Measurements from ENCODE around the gene RPS15. TPM values are rescaled to one million over a fixed set of nuclear protein-coding genes. Genes with fewer than 3 reads are reported as not detected.

RPS15 gene
- total RNA-seq, 4 donors from 2014 or later = 1,802 to 3,909 (median 2,793) TPM

- H3K27me3 ChIP-seq = no peaks in the 10 kb centered on the region
- H3K9me3 ChIP-seq = no peaks in the 10 kb centered on the region
- DNase-seq (ENCODE audit: low spot score in 2 of 2) = no peak
- H3K4me1 ChIP-seq = peaks cover 71% of the 10 kb centered on the region
- WGBS = 78% methylated on average over 8 of the region's 19 CpGs
- H3K4me3 ChIP-seq = no peak overlapping the region
- H3K27ac ChIP-seq = no peak overlapping the region
- H3K36me3 ChIP-seq = peaks cover 1% of the 10 kb centered on the region
- no peak for TF ChIP-seq POLR2A (IDR thresholded peaks at IDR 0.05)
- TF ChIP-seq EP300 (IDR thresholded peaks at IDR 0.05) = no peak
- TF ChIP-seq POLR2AphosphoS5 (IDR thresholded peaks at IDR 0.05) = no peak
- TF ChIP-seq CTCF (IDR thresholded peaks at IDR 0.05) = no peak
These were observed 39.1 kb upstream of the RPS15 start for GRCh38 chr19:1399079-1399478.

- TF ChIP-seq EP300 (IDR thresholded peaks at IDR 0.05) = no peak
- TF ChIP-seq POLR2AphosphoS5 (IDR thresholded peaks at IDR 0.05) = no peak
- TF ChIP-seq POLR2A (IDR thresholded peaks at IDR 0.05) = no peak
- no peak for TF ChIP-seq CTCF (IDR thresholded peaks at IDR 0.05)
- Histone ChIP-seq H3K4me3 (no peak overlapping the region), H3K36me3 (no peaks in the 10 kb centered on the region), H3K4me1 (peaks cover 64% of the 10 kb centered on the region), H3K27ac (no peak overlapping the region), H3K27me3 (no peaks in the 10 kb centered on the region), H3K9me3 (no peaks in the 10 kb centered on the region)
- 83% methylated on average over 4 of the region's 15 CpGs for WGBS
- no peak for DNase-seq (ENCODE audit: low spot score in 2 of 2)
These were observed 38.5 kb upstream of the RPS15 start for GRCh38 chr19:1399745-1400144.

- Histone ChIP-seq H3K27me3 (no peaks in the 10 kb centered on the region), H3K4me3 (peak overlapping the region; percentile 69), H3K27ac (no peak overlapping the region), H3K4me1 (peaks cover 57% of the 10 kb centered on the region), H3K9me3 (no peaks in the 10 kb centered on the region), H3K36me3 (no peaks in the 10 kb centered on the region)
- TF ChIP-seq CTCF (IDR thresholded peaks at IDR 0.05) (no peak), POLR2A (IDR thresholded peaks at IDR 0.05) (no peak), EP300 (IDR thresholded peaks at IDR 0.05) (no peak), POLR2AphosphoS5 (IDR thresholded peaks at IDR 0.05) (no peak)
- WGBS = 32% methylated on average over 16 of the region's 36 CpGs
- no peak for DNase-seq (ENCODE audit: low spot score in 2 of 2)
These were observed 37.7 kb upstream of the RPS15 start for GRCh38 chr19:1400281-1401137.

GRCh38 chr19:1401138-1401888 is 36.9 kb upstream of the RPS15 start, which contains the start of gene GAMT:
Gene GAMT (minus strand): TSS chr19:1401542. CDS start chr19:1401476, 66 bp downstream.
- DNase-seq (ENCODE audit: low spot score in 2 of 2) = no peak
- Histone ChIP-seq H3K27me3 (no peaks in the 10 kb centered on the region), H3K27ac (peak within 1 kb of the TSS; percentile 24), H3K4me1 (peaks cover 55% of the 10 kb centered on the region), H3K4me3 (peak within 1 kb of the TSS; percentile 69), H3K9me3 (no peaks in the 10 kb centered on the region), H3K36me3 (no peaks in the 10 kb centered on the region)
- WGBS = 5% methylated on average over 13 of the region's 87 CpGs
- TF ChIP-seq EP300 (IDR thresholded peaks at IDR 0.05) (no peak), POLR2A (IDR thresholded peaks at IDR 0.05) (no peak), CTCF (IDR thresholded peaks at IDR 0.05) (peak in 1 of 2 donors; percentile 59), POLR2AphosphoS5 (IDR thresholded peaks at IDR 0.05) (no peak)

GRCh38 chr19:1401889-1402217 is 36.3 kb upstream of the RPS15 start:
- WGBS = 50% methylated on average over 11 of the region's 11 CpGs
- H3K4me1 ChIP-seq = peaks cover 55% of the 10 kb centered on the region
- TF ChIP-seq CTCF (IDR thresholded peaks at IDR 0.05) (no peak), POLR2A (IDR thresholded peaks at IDR 0.05) (no peak), POLR2AphosphoS5 (IDR thresholded peaks at IDR 0.05) (no peak), EP300 (IDR thresholded peaks at IDR 0.05) (no peak)
- DNase-seq (ENCODE audit: low spot score in 2 of 2) = no peak
- H3K36me3 ChIP-seq = no peaks in the 10 kb centered on the region
- no peaks in the 10 kb centered on the region for H3K27me3 ChIP-seq
- peak overlapping the region; percentile 69 for H3K4me3 ChIP-seq
- H3K9me3 ChIP-seq = no peaks in the 10 kb centered on the region
- peak overlapping the region; percentile 24 for H3K27ac ChIP-seq
